PC-3 (cell line): Measurements from ENCODE around the gene COL10A1. TPM values are rescaled to one million over a fixed set of nuclear protein-coding genes. Genes with fewer than 3 reads are reported as not detected.

ENCODE experiments used
- ATAC-seq: fragments of 200-7000 bp; cut with Tn5 transposase; 2 replicates; pipeline ENCODE4 v1.9.1; 2020; ENCODE audit warnings: mild to moderate bottlenecking, moderate library complexity
- BruUV-seq: library from RNA; stranded (reverse); fragments of 400-500 nt; replicated peaks from 2 replicates; lab custom pipeline; 2021; lab: Mats Ljungman, UMichigan
- CTCF ChIA-PET: fragments of 300-600 bp; sonication (Branson Sonifier 250); formaldehyde crosslinking; loops from one replicate; lab custom pipeline; 2022; ENCODE audit warnings: antibody characterized with exemption; lab: Charles Lee
- POLR2A ChIA-PET: fragments of 300-600 bp; sonication (Branson Sonifier 250); formaldehyde crosslinking; loops from one replicate; lab custom pipeline; 2022; ENCODE audit warnings: antibody characterized with exemption; ENCODE audit not compliant: unreplicated experiment; lab: Charles Lee
- DNase-seq: peaks from one replicate; pipeline ENCODE4 v3.0.0-alpha.2; 2015
- H2AFZ ChIP-seq: fragments of 300-600 bp; sonication (generic); 2 replicates; pipeline ENCODE4 v1.6.0; 2016; ENCODE audit warnings: antibody characterized with exemption, low read length
- H3F3A ChIP-seq: fragments of 300-600 bp; sonication (generic); one replicate; pipeline ENCODE4 v1.6.0; 2017; ENCODE audit warnings: antibody characterized with exemption, low read length, control low read depth, mild to moderate bottlenecking; ENCODE audit not compliant: unreplicated experiment
- H3K27ac ChIP-seq: fragments of 300-600 bp; sonication (generic); 2 replicates; pipeline ENCODE4 v1.5.1; 2016; ENCODE audit warnings: mild to moderate bottlenecking, low read length
- H3K27me3 ChIP-seq: fragments of 300-600 bp; sonication (generic); 2 replicates; pipeline ENCODE4 v1.6.1; 2016; ENCODE audit warnings: low read length, mixed read lengths
- H3K36me3 ChIP-seq: fragments of 300-600 bp; sonication (generic); 2 replicates; pipeline ENCODE4 v1.6.1; 2016; ENCODE audit warnings: low read depth, mixed run types, low read length, mixed read lengths
- H3K4me1 ChIP-seq: fragments of 300-600 bp; sonication (generic); 2 replicates; pipeline ENCODE4 v1.5.1; 2016; ENCODE audit warnings: low read length; ENCODE audit not compliant: insufficient read depth
- H3K4me2 ChIP-seq: fragments of 300-600 bp; sonication (generic); 2 replicates; pipeline ENCODE4 v1.6.0; 2016; ENCODE audit warnings: low read length
- H3K4me3 ChIP-seq: fragments of 300-600 bp; sonication (generic); 2 replicates; pipeline ENCODE4 v1.5.1; 2016; ENCODE audit warnings: mild to moderate bottlenecking, low read length, mixed read lengths
- H3K79me2 ChIP-seq: fragments of 300-600 bp; sonication (generic); 2 replicates; pipeline ENCODE4 v1.6.1; 2017; ENCODE audit warnings: low read length, mixed read lengths
- H3K9ac ChIP-seq: fragments of 300-600 bp; sonication (generic); 2 replicates; pipeline ENCODE4 v1.6.0; 2016; ENCODE audit warnings: mild to moderate bottlenecking, low read length
- H3K9me2 ChIP-seq: fragments of 300-600 bp; sonication (generic); replicated peaks from 2 replicates; pipeline ENCODE4 v1.6.1; 2016; ENCODE audit warnings: mixed run types, low read length, mixed read lengths
- H3K9me3 ChIP-seq: fragments of 300-600 bp; sonication (generic); 2 replicates; pipeline ENCODE4 v1.6.1; 2016; ENCODE audit warnings: low read length, mixed read lengths
- H4K20me1 ChIP-seq: fragments of 300-600 bp; sonication (generic); 2 replicates; pipeline ENCODE4 v1.6.1; 2016; ENCODE audit warnings: low read length, mixed read lengths
- EZH2 ChIP-seq: fragments of 300-600 bp; sonication (generic); IDR thresholded peaks from one replicate; pipeline ENCODE4 v1.6.1; 2017; ENCODE audit warnings: antibody characterized with exemption, mild to moderate bottlenecking, low read length; ENCODE audit not compliant: unreplicated experiment
- EZH2phosphoT487 ChIP-seq: fragments of 300-600 bp; sonication (generic); IDR thresholded peaks from 2 replicates; pipeline ENCODE4 v1.6.1; 2018; ENCODE audit warnings: mild to moderate bottlenecking, antibody characterized with exemption, low read length, borderline replicate concordance
- intact Hi-C: fragments of 100-400 bp; cut with micrococcal nuclease; formaldehyde crosslinking; loops from 2 replicates; pipeline ENCODE4 v1.9.0; 2023
- total RNA-seq: library from RNA; depleted of rRNA; stranded (reverse); fragments of >200 nt; gene quantifications from 2 replicates; pipeline ENCODE4 v1.2.3, GENCODE V29; 2014
- TF ChIP-seq, protein P1 (sequence below): fragments of 300-600 bp; sonication (generic); conservative IDR thresholded peaks from 2 replicates; pipeline ENCODE4 v1.5.1; 2017; ENCODE audit warnings: antibody characterized with exemption, low read depth, mild to moderate bottlenecking, low read length

COL10A1 gene
- total RNA-seq, 1 experiment from 2014 or later = not detected

DNA sequence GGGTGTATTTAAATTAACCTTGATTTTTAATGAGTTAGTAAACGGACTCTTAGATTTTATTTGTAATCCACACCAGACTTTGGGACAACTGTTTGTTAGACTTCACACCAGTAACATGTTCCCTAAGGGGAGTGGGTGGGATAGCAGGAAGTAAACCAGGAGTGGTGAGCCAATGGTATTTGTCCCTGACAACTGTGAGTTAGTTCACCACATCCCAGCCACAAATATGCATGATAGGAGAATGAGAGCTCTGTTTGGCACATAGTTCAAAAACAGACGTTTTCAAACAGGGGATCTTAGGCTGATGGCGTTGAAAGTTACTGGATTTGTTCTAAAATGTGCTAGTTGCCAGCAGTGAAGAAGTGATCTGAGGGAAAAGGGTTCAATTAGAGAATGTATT lies 18.7 kb upstream of the COL10A1 start:
- H3F3A ChIP-seq = no peaks in the 10 kb centered on the region
- ChIA-PET POLR2A (no interaction called here), CTCF (no interaction called here)
- ATAC-seq (no peak), DNase-seq (peak; percentile 19)
- H3K36me3 ChIP-seq = no peaks in the 10 kb centered on the region
- H3K27me3 ChIP-seq = no peaks in the 10 kb centered on the region
- no TSS peak for BruUV-seq
- no peak overlapping the region for H3K4me2 ChIP-seq
- no peak for TF ChIP-seq EZH2
- TF ChIP-seq, protein P1, sequence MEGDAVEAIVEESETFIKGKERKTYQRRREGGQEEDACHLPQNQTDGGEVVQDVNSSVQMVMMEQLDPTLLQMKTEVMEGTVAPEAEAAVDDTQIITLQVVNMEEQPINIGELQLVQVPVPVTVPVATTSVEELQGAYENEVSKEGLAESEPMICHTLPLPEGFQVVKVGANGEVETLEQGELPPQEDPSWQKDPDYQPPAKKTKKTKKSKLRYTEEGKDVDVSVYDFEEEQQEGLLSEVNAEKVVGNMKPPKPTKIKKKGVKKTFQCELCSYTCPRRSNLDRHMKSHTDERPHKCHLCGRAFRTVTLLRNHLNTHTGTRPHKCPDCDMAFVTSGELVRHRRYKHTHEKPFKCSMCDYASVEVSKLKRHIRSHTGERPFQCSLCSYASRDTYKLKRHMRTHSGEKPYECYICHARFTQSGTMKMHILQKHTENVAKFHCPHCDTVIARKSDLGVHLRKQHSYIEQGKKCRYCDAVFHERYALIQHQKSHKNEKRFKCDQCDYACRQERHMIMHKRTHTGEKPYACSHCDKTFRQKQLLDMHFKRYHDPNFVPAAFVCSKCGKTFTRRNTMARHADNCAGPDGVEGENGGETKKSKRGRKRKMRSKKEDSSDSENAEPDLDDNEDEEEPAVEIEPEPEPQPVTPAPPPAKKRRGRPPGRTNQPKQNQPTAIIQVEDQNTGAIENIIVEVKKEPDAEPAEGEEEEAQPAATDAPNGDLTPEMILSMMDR = no peak
- TF ChIP-seq EZH2phosphoT487 = no peak
- H3K79me2 ChIP-seq = no peaks in the 10 kb centered on the region
- no peak overlapping the region for H3K9ac ChIP-seq
- no peaks in the 10 kb centered on the region for H3K9me3 ChIP-seq
- intact Hi-C loops = no loop called here
- no peaks in the 10 kb centered on the region for H3K9me2 ChIP-seq
- H3K4me1 ChIP-seq = no peaks in the 10 kb centered on the region
- H4K20me1 ChIP-seq = no peaks in the 10 kb centered on the region
- H3K27ac ChIP-seq = no peak overlapping the region
- no peak overlapping the region for H2AFZ ChIP-seq
- no peak overlapping the region for H3K4me3 ChIP-seq

GRCh38 chr6:116139917-116140316 lies 14.0 kb upstream of the COL10A1 start:
- Histone ChIP-seq H3K9me2 (no peaks in the 10 kb centered on the region), H3K4me1 (no peaks in the 10 kb centered on the region), H3K9me3 (no peaks in the 10 kb centered on the region), H3K27me3 (no peaks in the 10 kb centered on the region), H3K9ac (no peak overlapping the region), H4K20me1 (no peaks in the 10 kb centered on the region), H3K4me2 (no peak overlapping the region), H3K36me3 (no peaks in the 10 kb centered on the region), H3F3A (no peaks in the 10 kb centered on the region), H3K27ac (no peak overlapping the region), H3K79me2 (no peaks in the 10 kb centered on the region), H2AFZ (no peak overlapping the region), H3K4me3 (no peak overlapping the region)
- ATAC-seq (no peak), DNase-seq (peak; percentile 45)
- POLR2A ChIA-PET = no interaction called here
- TF ChIP-seq EZH2 (no peak), EZH2phosphoT487 (no peak)
- TF ChIP-seq, protein P1 = peak; percentile 60
- no TSS peak for BruUV-seq
- intact Hi-C loops = no loop called here
- CTCF ChIA-PET = no interaction called here

- DNase-seq (no peak), ATAC-seq (no peak)
- H3K9me3 ChIP-seq = no peaks in the 10 kb centered on the region
- no peaks in the 10 kb centered on the region for H3K4me1 ChIP-seq
- no peaks in the 10 kb centered on the region for H3K36me3 ChIP-seq
- TF ChIP-seq, protein P1 = no peak
- no peak for TF ChIP-seq EZH2
- TF ChIP-seq EZH2phosphoT487 = no peak
- H3K4me3 ChIP-seq = no peak overlapping the region
- no peak overlapping the region for H3K4me2 ChIP-seq
- H3K27me3 ChIP-seq = no peaks in the 10 kb centered on the region
- H3K9ac ChIP-seq = no peak overlapping the region
- no peak overlapping the region for H3K27ac ChIP-seq
- no peaks in the 10 kb centered on the region for H3K79me2 ChIP-seq
- CTCF ChIA-PET = no interaction called here
- no peak overlapping the region for H2AFZ ChIP-seq
- intact Hi-C loops = no loop called here
- BruUV-seq = no TSS peak
- POLR2A ChIA-PET = no interaction called here
- H3K9me2 ChIP-seq = no peaks in the 10 kb centered on the region
- no peaks in the 10 kb centered on the region for H3F3A ChIP-seq
- no peaks in the 10 kb centered on the region for H4K20me1 ChIP-seq
These were observed 11.0 kb upstream of the COL10A1 start for GRCh38 chr6:116136933-116137340.
